DND-41 (cell line): ENCODE results near the gene CREM.

Experiments used
- EZH2 ChIP-seq: IDR thresholded peaks from 3 replicates; pipeline ENCODE4 v1.6.1; 2012; ENCODE audit warnings: borderline replicate concordance, low read depth, mild to moderate bottlenecking, moderate library complexity, low read length, inconsistent platforms; ENCODE audit not compliant: severe bottlenecking
- TF ChIP-seq, protein P1 (sequence below): IDR thresholded peaks from 2 replicates; pipeline ENCODE4 v1.5.1; 2012; ENCODE audit warnings: borderline replicate concordance, low read length, moderate library complexity, mild to moderate bottlenecking; ENCODE audit not compliant: poor library complexity, severe bottlenecking; ENCODE audit errors: extremely low read depth

DNA sequence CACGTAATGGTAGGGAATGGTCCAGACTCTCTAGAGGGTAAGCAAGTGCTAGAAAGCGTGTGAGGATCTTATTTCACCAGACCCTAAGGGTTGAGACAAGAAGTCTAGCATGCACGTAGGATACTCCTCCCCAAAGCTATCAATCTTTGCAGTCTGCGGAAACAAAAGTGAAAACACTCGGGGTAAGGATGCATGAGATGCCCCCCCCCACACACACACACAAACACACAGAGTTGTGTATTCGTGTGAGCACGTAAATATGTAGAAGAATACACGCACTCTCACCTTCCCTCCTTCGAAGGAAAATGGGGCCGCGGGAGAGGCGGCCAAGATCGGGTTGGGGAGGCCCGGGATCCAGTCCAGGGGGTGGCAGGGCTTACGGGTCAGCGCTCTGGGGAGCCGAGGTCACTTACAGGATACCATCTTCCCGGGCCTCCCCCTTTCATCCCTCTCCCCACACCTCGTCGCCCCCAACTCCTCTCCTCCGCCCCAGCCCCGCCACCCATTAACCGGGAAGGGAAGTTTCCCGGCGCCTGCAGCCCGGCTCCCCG, 37.0 kb upstream of the CREM start:
- TF ChIP-seq, protein P1, sequence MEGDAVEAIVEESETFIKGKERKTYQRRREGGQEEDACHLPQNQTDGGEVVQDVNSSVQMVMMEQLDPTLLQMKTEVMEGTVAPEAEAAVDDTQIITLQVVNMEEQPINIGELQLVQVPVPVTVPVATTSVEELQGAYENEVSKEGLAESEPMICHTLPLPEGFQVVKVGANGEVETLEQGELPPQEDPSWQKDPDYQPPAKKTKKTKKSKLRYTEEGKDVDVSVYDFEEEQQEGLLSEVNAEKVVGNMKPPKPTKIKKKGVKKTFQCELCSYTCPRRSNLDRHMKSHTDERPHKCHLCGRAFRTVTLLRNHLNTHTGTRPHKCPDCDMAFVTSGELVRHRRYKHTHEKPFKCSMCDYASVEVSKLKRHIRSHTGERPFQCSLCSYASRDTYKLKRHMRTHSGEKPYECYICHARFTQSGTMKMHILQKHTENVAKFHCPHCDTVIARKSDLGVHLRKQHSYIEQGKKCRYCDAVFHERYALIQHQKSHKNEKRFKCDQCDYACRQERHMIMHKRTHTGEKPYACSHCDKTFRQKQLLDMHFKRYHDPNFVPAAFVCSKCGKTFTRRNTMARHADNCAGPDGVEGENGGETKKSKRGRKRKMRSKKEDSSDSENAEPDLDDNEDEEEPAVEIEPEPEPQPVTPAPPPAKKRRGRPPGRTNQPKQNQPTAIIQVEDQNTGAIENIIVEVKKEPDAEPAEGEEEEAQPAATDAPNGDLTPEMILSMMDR: no peak
- TF ChIP-seq EZH2: no peak
